Measurements from ENCODE around the gene TADA2B. TPM values are rescaled to one million over a fixed set of nuclear protein-coding genes. Genes with fewer than 3 reads are reported as not detected.

TADA2B gene
- polyA plus RNA-seq, 4 donors = 20.6 to 23.5 (median 22.2) TPM

- no peak for DNase-seq (ENCODE audit: low read depth in 4 of 4, low spot score in 2 of 4)
Observed at GRCh38 chr4:7037425-7037824, 5.7 kb upstream of the TADA2B start.

GRCh38 chr4:7040765-7041164 is 2.4 kb upstream of the TADA2B start:
- no peak for DNase-seq (ENCODE audit: low read depth in 4 of 4, low spot score in 2 of 4)

GRCh38 chr4:7041246-7041645 is 1.9 kb upstream of the TADA2B start:
- DNase-seq (ENCODE audit: low read depth in 4 of 4, low spot score in 2 of 4) = no peak

- DNase-seq (ENCODE audit: low read depth in 4 of 4, low spot score in 2 of 4) = no peak
Observed at GRCh38 chr4:7041801-7042502, 1.2 kb upstream of the TADA2B start.

- DNase-seq (ENCODE audit: low read depth in 4 of 4, low spot score in 2 of 4) = peak; percentile 89 to 97 (median 94)
Observed at GRCh38 chr4:7042503-7043283, 479 bp upstream of the TADA2B start.

GRCh38 chr4:7044137-7044930 is 1.2 kb downstream of the TADA2B start:
- no peak for DNase-seq (ENCODE audit: low read depth in 4 of 4, low spot score in 2 of 4)

- DNase-seq (ENCODE audit: low read depth in 4 of 4, low spot score in 2 of 4) = no peak
Observed at GRCh38 chr4:7045553-7045952, 2.4 kb downstream of the TADA2B start.

- DNase-seq (ENCODE audit: low read depth in 4 of 4, low spot score in 2 of 4) = no peak
Observed at GRCh38 chr4:7045961-7046921, 3.1 kb downstream of the TADA2B start.

- no peak for DNase-seq (ENCODE audit: low read depth in 4 of 4, low spot score in 2 of 4)
Observed at GRCh38 chr4:7046971-7047370, 3.8 kb downstream of the TADA2B start.

- DNase-seq (ENCODE audit: low read depth in 4 of 4, low spot score in 2 of 4) = no peak
Observed at GRCh38 chr4:7048642-7049041, 5.5 kb downstream of the TADA2B start.

- no peak for DNase-seq (ENCODE audit: low read depth in 4 of 4, low spot score in 2 of 4)
Observed at GRCh38 chr4:7049295-7049694, 6.1 kb downstream of the TADA2B start.

GRCh38 chr4:7049739-7050138 is 6.6 kb downstream of the TADA2B start:
- DNase-seq (ENCODE audit: low read depth in 4 of 4, low spot score in 2 of 4) = no peak

GRCh38 chr4:7050481-7051143 is 7.4 kb downstream of the TADA2B start:
- no peak for DNase-seq (ENCODE audit: low read depth in 4 of 4, low spot score in 2 of 4)

- DNase-seq (ENCODE audit: low read depth in 4 of 4, low spot score in 2 of 4) = no peak
Observed at GRCh38 chr4:7051144-7051495, 7.9 kb downstream of the TADA2B start.

GRCh38 chr4:7051905-7052304 is 8.7 kb downstream of the TADA2B start:
- no peak for DNase-seq (ENCODE audit: low read depth in 4 of 4, low spot score in 2 of 4)

- DNase-seq (ENCODE audit: low read depth in 4 of 4, low spot score in 2 of 4) = no peak
Observed at GRCh38 chr4:7052313-7052712, 9.1 kb downstream of the TADA2B start.

- no peak for DNase-seq (ENCODE audit: low read depth in 4 of 4, low spot score in 2 of 4)
Observed at GRCh38 chr4:7052923-7053715, 9.9 kb downstream of the TADA2B start.

- no peak for DNase-seq (ENCODE audit: low read depth in 4 of 4, low spot score in 2 of 4)
Observed at GRCh38 chr4:7054106-7054880, 11.1 kb downstream of the TADA2B start.
